Astrocyte of the cerebellum (primary cell): ENCODE measurements around the gene ZNF593OS.

Source experiments
- DNase-seq: peaks from one replicate; pipeline ENCODE4 v3.0.0-alpha.2; 2011; ENCODE audit warnings: low read depth
- H3K4me3 ChIP-seq: 2 replicates; pipeline ENCODE4 v1.5.1; 2011; ENCODE audit warnings: mild to moderate bottlenecking, low read depth, low read length, moderate library complexity
- CTCF ChIP-seq: IDR thresholded peaks from 2 replicates; pipeline ENCODE4 v1.5.1; 2012; ENCODE audit warnings: low read length, low read depth, moderate library complexity, mild to moderate bottlenecking; ENCODE audit errors: missing control alignments
- in situ Hi-C: cut with HindIII; loops from 2 replicates; pipeline ENCODE4 v1.10.0; 2017; ENCODE audit warnings: low sequenced_read_pairs

ZNF593OS gene

GRCh38 chr1:26127235-26128163 lies 44.1 kb downstream of the ZNF593OS start:
- no peak for DNase-seq
- in situ Hi-C loops: no loop called here
- no peak for TF ChIP-seq CTCF
- H3K4me3 ChIP-seq: no peak overlapping the region

- in situ Hi-C loops: no loop called here
- H3K4me3 ChIP-seq: no peak overlapping the region
- no peak for DNase-seq
- TF ChIP-seq CTCF: no peak
Observed at GRCh38 chr1:26126321-26127084, 45.1 kb downstream of the ZNF593OS start.

- TF ChIP-seq CTCF: no peak
- in situ Hi-C loops: no loop called here
- H3K4me3 ChIP-seq: no peak overlapping the region
- DNase-seq: no peak
Observed at GRCh38 chr1:26125946-26126320, 45.7 kb downstream of the ZNF593OS start.

GRCh38 chr1:26125382-26125781 lies 46.2 kb downstream of the ZNF593OS start:
- in situ Hi-C loops: no loop called here
- no peak overlapping the region for H3K4me3 ChIP-seq
- TF ChIP-seq CTCF: no peak
- DNase-seq: no peak

GRCh38 chr1:26124418-26125331 lies 47.0 kb downstream of the ZNF593OS start:
- no peak for DNase-seq
- TF ChIP-seq CTCF: no peak
- H3K4me3 ChIP-seq: no peak overlapping the region
- in situ Hi-C loops: no loop called here
